Left lung (tissue), 10 donors: ENCODE measurements around the gene HRC. TPM values are rescaled to one million over a fixed set of nuclear protein-coding genes. Genes with fewer than 3 reads are reported as not detected.

Source experiments
- ATAC-seq: fragments of 200-7000 bp; cut with Tn5 transposase; one replicate; pipeline ENCODE4 v1.9.1; 2020; ENCODE audit warnings: moderate library complexity
- DNase-seq, 4 donors: peaks; one replicate each; pipeline ENCODE4 v3.0.0-alpha.2; 2013 to 2020
- H3K27ac ChIP-seq, 2 donors: fragments of 200-600 bp; sonication (generic) in 1 of 2; one replicate each; pipeline versions ENCODE4 v1.5.0 to v1.8.0; 2020 to 2021
- H3K27me3 ChIP-seq, 2 donors: fragments of 200-600 bp; sonication (generic) in 1 of 2; one replicate each; pipeline versions ENCODE4 v1.5.0 to v1.8.0; 2020 to 2021
- H3K36me3 ChIP-seq, 2 donors: fragments of 200-600 bp; sonication (generic) in 1 of 2; one replicate each; pipeline versions ENCODE4 v1.5.0 to v1.8.0; 2020 to 2021
- H3K4me1 ChIP-seq, 2 donors: fragments of 200-600 bp; one replicate each; pipeline ENCODE4 v1.8.0; 2021
- H3K4me3 ChIP-seq, 2 donors: fragments of 200-600 bp; sonication (generic) in 1 of 2; one replicate each; pipeline versions ENCODE4 v1.5.0 to v1.8.0; 2020 to 2021; ENCODE audit warnings: mild to moderate bottlenecking in 1 of 2
- H3K9me3 ChIP-seq, 2 donors: fragments of 200-600 bp; sonication (generic) in 1 of 2; one replicate each; pipeline versions ENCODE4 v1.5.0 to v1.8.0; 2020 to 2021
- intact Hi-C, 2 donors: fragments of 100-400 bp; cut with DNase I; formaldehyde crosslinking; loops; one replicate each; pipeline versions ENCODE4 v1.11.2 to v1.14.2; 2022
- polyA plus RNA-seq, 6 donors: library from polyadenylated mRNA; unstranded; fragments of 120-200 nt; gene quantifications; one replicate each; pipeline ENCODE4 v1.2.1, GENCODE V29; 2013; ENCODE audit not compliant: insufficient read length in 6 of 6
- total RNA-seq, 2 donors: library from RNA; stranded (reverse); fragmentation: NEBNext Ultra II Directional; extraction: Animal tissue kit (Norgen Biotek cat#: 25700); gene quantifications; one replicate each; pipeline ENCODE4 v1.2.1, GENCODE V29; 2021
- TF ChIP-seq, protein P1 (sequence below), 2 donors: fragments of 200-600 bp; sonication (generic) in 1 of 2; IDR thresholded peaks; one replicate each; pipeline versions ENCODE4 v1.5.0 to v1.8.0; 2021; ENCODE audit warnings: antibody characterized with exemption in 2 of 2
- donor health status: DM: no; HTN: yes; CAD: no.
- donor health status: DM: no; HTN: no; CAD: no.

Gene HRC
- total and polyA plus RNA-seq, 8 donors, result 0.26 to 16.4 (median 9.5) TPM

DNA sequence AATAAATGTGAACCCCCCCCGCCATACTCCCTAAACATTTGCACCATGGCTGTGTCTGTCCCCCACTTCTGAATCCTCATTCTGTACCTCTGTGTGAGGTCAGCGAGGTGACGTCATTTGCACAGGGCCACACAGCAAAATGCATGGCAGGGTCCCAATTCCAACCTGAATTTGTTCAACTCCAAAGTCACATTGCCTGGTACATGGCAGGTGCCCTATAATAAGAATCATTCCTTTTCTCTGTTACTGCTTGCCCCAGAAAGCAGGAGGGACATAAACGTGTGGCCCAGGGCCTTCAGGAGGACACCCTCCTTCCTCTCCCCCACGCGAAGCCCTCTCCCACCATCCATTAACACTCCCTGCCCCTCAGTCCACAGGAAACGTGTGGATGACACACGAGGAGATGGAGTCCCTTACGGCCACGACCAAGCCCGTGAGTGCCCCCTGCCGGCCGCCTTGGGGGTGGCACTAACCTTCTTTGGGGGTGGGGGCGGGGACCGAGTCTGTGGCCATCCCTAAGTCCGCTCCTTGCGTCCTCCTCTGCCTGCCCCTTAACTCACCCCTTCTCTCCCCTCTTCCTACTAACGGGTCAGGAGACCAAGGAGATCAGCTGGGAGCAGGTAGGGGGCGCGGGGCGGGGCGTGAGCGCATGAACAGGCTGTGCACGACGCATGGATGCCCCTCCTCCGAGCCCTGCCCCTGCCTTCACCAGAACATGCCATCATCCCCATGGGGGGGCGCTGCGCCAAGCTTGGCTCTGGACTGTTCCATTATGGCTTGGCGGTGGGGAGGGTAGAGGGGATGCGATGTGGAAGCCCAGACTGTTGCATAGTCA is 9.4 kb downstream of the HRC start:
- intact Hi-C loops, result loop anchor here in 1 of 2 donors (5.0 kb wide), 1 partner anchor 48 kb away; no protein-coding TSS in a partner anchor
- TF ChIP-seq, protein P1, sequence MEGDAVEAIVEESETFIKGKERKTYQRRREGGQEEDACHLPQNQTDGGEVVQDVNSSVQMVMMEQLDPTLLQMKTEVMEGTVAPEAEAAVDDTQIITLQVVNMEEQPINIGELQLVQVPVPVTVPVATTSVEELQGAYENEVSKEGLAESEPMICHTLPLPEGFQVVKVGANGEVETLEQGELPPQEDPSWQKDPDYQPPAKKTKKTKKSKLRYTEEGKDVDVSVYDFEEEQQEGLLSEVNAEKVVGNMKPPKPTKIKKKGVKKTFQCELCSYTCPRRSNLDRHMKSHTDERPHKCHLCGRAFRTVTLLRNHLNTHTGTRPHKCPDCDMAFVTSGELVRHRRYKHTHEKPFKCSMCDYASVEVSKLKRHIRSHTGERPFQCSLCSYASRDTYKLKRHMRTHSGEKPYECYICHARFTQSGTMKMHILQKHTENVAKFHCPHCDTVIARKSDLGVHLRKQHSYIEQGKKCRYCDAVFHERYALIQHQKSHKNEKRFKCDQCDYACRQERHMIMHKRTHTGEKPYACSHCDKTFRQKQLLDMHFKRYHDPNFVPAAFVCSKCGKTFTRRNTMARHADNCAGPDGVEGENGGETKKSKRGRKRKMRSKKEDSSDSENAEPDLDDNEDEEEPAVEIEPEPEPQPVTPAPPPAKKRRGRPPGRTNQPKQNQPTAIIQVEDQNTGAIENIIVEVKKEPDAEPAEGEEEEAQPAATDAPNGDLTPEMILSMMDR (IDR thresholded peaks at IDR 0.05), result peak; percentile 78 to 94

DNA sequence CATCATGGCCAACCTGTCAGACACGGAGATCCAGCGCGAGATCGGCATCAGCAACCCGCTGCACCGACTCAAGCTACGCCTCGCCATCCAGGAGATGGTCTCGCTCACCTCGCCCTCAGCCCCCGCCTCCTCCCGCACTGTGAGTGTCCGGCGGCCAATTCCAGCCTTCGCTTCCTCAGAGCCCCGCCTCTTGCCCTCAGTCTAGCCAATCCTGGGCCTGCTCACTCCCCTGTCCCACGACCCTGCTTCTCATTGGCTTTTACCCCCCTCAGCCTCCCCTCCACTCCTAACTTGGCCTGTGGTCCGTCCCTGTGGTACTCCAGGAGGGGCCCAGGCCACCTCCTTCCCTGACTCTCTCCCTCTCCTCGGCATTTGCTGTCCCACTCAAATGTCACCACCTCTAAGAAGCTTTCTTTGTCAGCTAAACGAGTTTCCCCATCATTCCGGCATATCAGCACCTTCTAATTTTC is 12.3 kb downstream of the HRC start:
- Histone ChIP-seq H3K4me1 (peaks cover 4 to 20% of the 10 kb centered on the region in 2 donors), H3K27ac (no peak overlapping the region), H3K4me3 (peak overlapping the region; percentile 35 to 39), H3K36me3 (no peaks in the 10 kb centered on the region), H3K9me3 (no peaks in the 10 kb centered on the region), H3K27me3 (peaks cover 0 to 17% of the 10 kb centered on the region in 2 donors)
- TF ChIP-seq, protein P1 (IDR thresholded peaks at IDR 0.05), result no peak
- intact Hi-C loops, result no loop called here
- peak; percentile 86 to 95 (median 91) for DNase-seq
- peak; percentile 99 for ATAC-seq

More for the DNA sequence above, 9.4 kb downstream of the HRC start:
- Histone ChIP-seq H3K9me3 (no peaks in the 10 kb centered on the region), H3K4me1 (peaks cover 12 to 46% of the 10 kb centered on the region in 2 donors), H3K4me3 (no peak overlapping the region), H3K36me3 (no peaks in the 10 kb centered on the region), H3K27me3 (peaks cover 0 to 46% of the 10 kb centered on the region in 2 donors), H3K27ac (no peak overlapping the region)
- ATAC-seq (peak; percentile 27), DNase-seq (peak in 3 of 4 donors; percentile 71 to 94 (median 75))

DNA sequence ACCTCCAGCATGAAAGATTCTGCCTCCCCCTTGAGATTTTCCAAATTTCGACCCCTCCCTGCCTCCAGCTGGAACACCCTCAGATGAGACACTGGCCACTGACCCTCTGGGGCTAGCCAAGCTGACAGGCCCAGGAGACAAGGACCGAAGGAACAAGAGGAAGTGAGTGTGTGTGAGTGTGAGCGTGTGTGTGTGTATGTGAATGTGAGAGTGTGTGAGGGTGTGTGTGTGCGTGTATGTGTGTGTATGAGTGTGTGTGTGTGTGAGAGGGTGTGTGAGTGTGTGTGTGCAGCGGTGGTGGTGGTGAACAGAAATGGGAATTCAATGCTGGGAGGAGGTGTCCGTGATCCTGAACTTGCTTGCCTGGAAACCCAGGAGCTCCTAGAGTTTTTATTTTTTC is 13.8 kb downstream of the HRC start:
- ATAC-seq (no peak), DNase-seq (no peak)
- Histone ChIP-seq H3K4me1 (peaks cover 4 to 21% of the 10 kb centered on the region in 2 donors), H3K36me3 (no peaks in the 10 kb centered on the region), H3K4me3 (no peak overlapping the region), H3K27me3 (peaks cover 0 to 10% of the 10 kb centered on the region in 2 donors), H3K27ac (no peak overlapping the region), H3K9me3 (no peaks in the 10 kb centered on the region)
- intact Hi-C loops, result no loop called here
- TF ChIP-seq, protein P1 (IDR thresholded peaks at IDR 0.05), result no peak

DNA sequence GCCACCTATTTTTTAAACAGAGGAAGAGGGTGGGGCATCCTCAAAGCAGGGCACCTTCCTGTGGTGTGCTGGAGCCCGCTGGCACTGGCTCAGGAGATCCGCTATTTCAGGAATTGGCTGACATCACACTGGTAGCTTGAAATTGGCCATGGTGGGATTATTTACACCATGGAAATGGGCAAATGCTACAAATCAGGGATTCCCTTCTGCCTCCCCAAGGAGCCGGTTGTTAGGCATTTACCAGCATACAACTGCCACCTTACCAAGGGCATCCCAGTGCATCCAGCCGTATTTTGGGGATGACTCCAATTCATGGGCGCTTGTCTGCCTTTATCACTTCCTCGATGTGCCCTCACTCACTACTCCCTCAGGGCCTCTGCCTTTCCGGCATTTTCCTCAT is 14.2 kb downstream of the HRC start:
- Histone ChIP-seq H3K36me3 (no peaks in the 10 kb centered on the region), H3K9me3 (no peaks in the 10 kb centered on the region), H3K4me3 (no peak overlapping the region), H3K27me3 (peaks cover 0 to 6% of the 10 kb centered on the region in 2 donors), H3K27ac (no peak overlapping the region), H3K4me1 (peaks cover under 1 to 20% of the 10 kb centered on the region in 2 donors)
- DNase-seq (no peak), ATAC-seq (no peak)
- intact Hi-C loops, result no loop called here
- TF ChIP-seq, protein P1 (IDR thresholded peaks at IDR 0.05), result no peak

- TF ChIP-seq, protein P1 (IDR thresholded peaks at IDR 0.05), result no peak
- no peak overlapping the region for H3K4me3 ChIP-seq
- no peak for DNase-seq
Measured at GRCh38 chr19:49136771-49137171, 18.4 kb downstream of the HRC start.

More at GRCh38 chr19:49136771-49137171, 18.4 kb downstream of the HRC start:
- Histone ChIP-seq H3K4me1 (peaks cover 0 to 19% of the 10 kb centered on the region in 2 donors), H3K27me3 (peaks cover 0 to 25% of the 10 kb centered on the region in 2 donors), H3K36me3 (no peaks in the 10 kb centered on the region), H3K27ac (peak overlapping the region in 1 of 2 donors; percentile 26), H3K9me3 (no peaks in the 10 kb centered on the region)
- peak; percentile 10 for ATAC-seq
- intact Hi-C loops, result no loop called here
